IPS DF 6.9 (cell line): ENCODE measurements around the gene PLEKHG3.

Source experiments
- DNase-seq: peaks from one replicate; pipeline ENCODE4 v3.0.0-alpha.2; 2013; ENCODE audit warnings: low read depth, low spot score
- H3K27ac ChIP-seq: one replicate; pipeline ENCODE4 v1.5.1; 2013; ENCODE audit warnings: low read length, control low read depth
- H3K27me3 ChIP-seq: 2 replicates; pipeline ENCODE4 v1.6.1; 2013; ENCODE audit warnings: mild to moderate bottlenecking, low read length; ENCODE audit not compliant: control insufficient read depth, insufficient read depth
- H3K36me3 ChIP-seq: 2 replicates; pipeline ENCODE4 v1.6.1; 2013; ENCODE audit warnings: low read length; ENCODE audit not compliant: control insufficient read depth, insufficient read depth
- H3K4me1 ChIP-seq: 2 replicates; pipeline ENCODE4 v1.6.1; 2013; ENCODE audit warnings: low read length; ENCODE audit not compliant: control insufficient read depth, insufficient read depth
- H3K4me3 ChIP-seq: 2 replicates; pipeline ENCODE4 v1.5.1; 2013; ENCODE audit warnings: mild to moderate bottlenecking, low read length
- H3K9me3 ChIP-seq: 2 replicates; pipeline ENCODE4 v1.6.1; 2013; ENCODE audit warnings: low read length, inconsistent platforms; ENCODE audit not compliant: control insufficient read depth, insufficient read depth
- WGBS: extraction: QIAGEN DNeasy Blood & Tissue Kit; methylation state at CpG from one replicate; pipeline ENCODE4 v1.1.7; 2013; ENCODE audit warnings: mixed read lengths, missing lambda C conversion rate; ENCODE audit not compliant: insufficient read length, insufficient coverage; 5-methylcytosine and 5-hydroxymethylcytosine counted together

Gene PLEKHG3

GRCh38 chr14:64733899-64734298 lies 29.7 kb downstream of the PLEKHG3 start:
- Histone ChIP-seq H3K9me3 (no peaks in the 10 kb centered on the region), H3K4me1 (peaks cover 2% of the 10 kb centered on the region), H3K27me3 (no peaks in the 10 kb centered on the region), H3K36me3 (peaks cover 33% of the 10 kb centered on the region), H3K27ac (no peak overlapping the region), H3K4me3 (no peak overlapping the region)
- DNase-seq, result no peak
- no CpG with 5 or more reads among the region's 1 CpG for WGBS

GRCh38 chr14:64734990-64735389 lies 30.8 kb downstream of the PLEKHG3 start:
- H3K27me3 ChIP-seq, result no peaks in the 10 kb centered on the region
- H3K27ac ChIP-seq, result no peak overlapping the region
- H3K36me3 ChIP-seq, result peaks cover 37% of the 10 kb centered on the region
- DNase-seq, result no peak
- H3K4me3 ChIP-seq, result no peak overlapping the region
- peaks cover 2% of the 10 kb centered on the region for H3K4me1 ChIP-seq
- H3K9me3 ChIP-seq, result no peaks in the 10 kb centered on the region
- WGBS, result no CpG with 5 or more reads among the region's 6 CpGs

GRCh38 chr14:64736271-64737169 lies 32.3 kb downstream of the PLEKHG3 start:
- Histone ChIP-seq H3K4me3 (no peak overlapping the region), H3K27me3 (no peaks in the 10 kb centered on the region), H3K27ac (no peak overlapping the region), H3K9me3 (no peaks in the 10 kb centered on the region), H3K36me3 (peaks cover 40% of the 10 kb centered on the region), H3K4me1 (peaks cover 2% of the 10 kb centered on the region)
- WGBS, result no CpG with 5 or more reads among the region's 28 CpGs
- DNase-seq, result no peak

GRCh38 chr14:64737391-64738280 lies 33.4 kb downstream of the PLEKHG3 start:
- H3K4me3 ChIP-seq, result no peak overlapping the region
- no peaks in the 10 kb centered on the region for H3K9me3 ChIP-seq
- no CpG with 5 or more reads among the region's 17 CpGs for WGBS
- peaks cover 41% of the 10 kb centered on the region for H3K36me3 ChIP-seq
- H3K4me1 ChIP-seq, result peaks cover 2% of the 10 kb centered on the region
- no peaks in the 10 kb centered on the region for H3K27me3 ChIP-seq
- no peak overlapping the region for H3K27ac ChIP-seq
- DNase-seq, result no peak

- WGBS, result no CpG with 5 or more reads among the region's 9 CpGs
- Histone ChIP-seq H3K4me1 (peaks cover 2% of the 10 kb centered on the region), H3K36me3 (peaks cover 47% of the 10 kb centered on the region), H3K27ac (no peak overlapping the region), H3K4me3 (no peak overlapping the region), H3K9me3 (no peaks in the 10 kb centered on the region), H3K27me3 (no peaks in the 10 kb centered on the region)
- no peak for DNase-seq
Observed at GRCh38 chr14:64738281-64738804, 34.1 kb downstream of the PLEKHG3 start.

- H3K36me3 ChIP-seq, result peaks cover 51% of the 10 kb centered on the region
- H3K27ac ChIP-seq, result no peak overlapping the region
- H3K27me3 ChIP-seq, result no peaks in the 10 kb centered on the region
- DNase-seq, result no peak
- no peak overlapping the region for H3K4me3 ChIP-seq
- H3K4me1 ChIP-seq, result no peaks in the 10 kb centered on the region; the same call in none of the 2 replicates
- WGBS, result no CpG with 5 or more reads among the region's 15 CpGs
- no peaks in the 10 kb centered on the region for H3K9me3 ChIP-seq
Observed at GRCh38 chr14:64741200-64741599, 37.0 kb downstream of the PLEKHG3 start.

GRCh38 chr14:64741961-64742360 lies 37.7 kb downstream of the PLEKHG3 start:
- no peaks in the 10 kb centered on the region for H3K9me3 ChIP-seq
- no peaks in the 10 kb centered on the region for H3K27me3 ChIP-seq
- H3K36me3 ChIP-seq, result peaks cover 57% of the 10 kb centered on the region
- H3K4me3 ChIP-seq, result no peak overlapping the region
- no peak for DNase-seq
- WGBS, result no CpG with 5 or more reads among the region's 15 CpGs
- no peaks in the 10 kb centered on the region; the same call in 1 of the 2 replicates for H3K4me1 ChIP-seq
- H3K27ac ChIP-seq, result no peak overlapping the region

GRCh38 chr14:64743061-64743460 lies 38.8 kb downstream of the PLEKHG3 start:
- Histone ChIP-seq H3K4me3 (no peak overlapping the region), H3K9me3 (no peaks in the 10 kb centered on the region), H3K36me3 (peaks cover 56% of the 10 kb centered on the region), H3K27ac (no peak overlapping the region), H3K4me1 (no peaks in the 10 kb centered on the region; the same call in 1 of the 2 replicates), H3K27me3 (no peaks in the 10 kb centered on the region)
- no CpG with 5 or more reads among the region's 27 CpGs for WGBS
- no peak for DNase-seq

GRCh38 chr14:64745511-64746091 lies 41.4 kb downstream of the PLEKHG3 start:
- no CpG with 5 or more reads among the region's 8 CpGs for WGBS

More at GRCh38 chr14:64745511-64746091, 41.4 kb downstream of the PLEKHG3 start:
- Histone ChIP-seq H3K4me1 (no peaks in the 10 kb centered on the region; the same call in 1 of the 2 replicates), H3K27me3 (no peaks in the 10 kb centered on the region), H3K27ac (no peak overlapping the region), H3K36me3 (peaks cover 46% of the 10 kb centered on the region), H3K9me3 (no peaks in the 10 kb centered on the region), H3K4me3 (no peak overlapping the region)
- no peak for DNase-seq
